ENCODE measurements around the gene MLEC. TPM values are rescaled to one million over a fixed set of nuclear protein-coding genes. Genes with fewer than 3 reads are reported as not detected.

The MLEC gene
- total and polyA plus RNA-seq, 2 of the 13 experiments (the other 11 are each of a cell fraction or from before 2014, with no cell fraction given), result 49.8 to 156 TPM

DNA sequence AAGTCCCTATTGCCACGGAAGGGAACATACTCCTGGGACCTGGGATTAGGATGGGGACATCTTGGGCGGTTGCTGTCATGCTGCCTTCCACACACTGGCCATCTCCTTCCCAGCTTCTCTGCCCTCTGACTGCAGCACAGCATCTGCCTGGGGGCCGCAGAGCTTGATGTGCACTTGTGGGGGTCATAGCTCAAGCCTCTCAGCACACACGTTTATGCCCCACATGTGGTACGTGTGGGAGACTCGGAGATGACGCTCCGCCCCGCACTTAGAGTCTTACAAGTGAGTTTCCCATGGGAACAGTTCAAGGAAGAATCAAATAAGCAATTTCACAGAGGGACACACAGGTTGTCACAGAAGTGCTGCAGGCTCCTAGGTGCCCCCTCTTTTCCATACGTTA lies 47.3 kb downstream of the MLEC start (continued):
- TF ChIP-seq EED (CRISPR knock-in tag; IDR thresholded peaks at IDR 0.05) (no peak), ZNF816 (CRISPR knock-in tag; IDR thresholded peaks at IDR 0.05; ENCODE audit: borderline replicate concordance) (no peak)
- TF ChIP-seq, protein P1, sequence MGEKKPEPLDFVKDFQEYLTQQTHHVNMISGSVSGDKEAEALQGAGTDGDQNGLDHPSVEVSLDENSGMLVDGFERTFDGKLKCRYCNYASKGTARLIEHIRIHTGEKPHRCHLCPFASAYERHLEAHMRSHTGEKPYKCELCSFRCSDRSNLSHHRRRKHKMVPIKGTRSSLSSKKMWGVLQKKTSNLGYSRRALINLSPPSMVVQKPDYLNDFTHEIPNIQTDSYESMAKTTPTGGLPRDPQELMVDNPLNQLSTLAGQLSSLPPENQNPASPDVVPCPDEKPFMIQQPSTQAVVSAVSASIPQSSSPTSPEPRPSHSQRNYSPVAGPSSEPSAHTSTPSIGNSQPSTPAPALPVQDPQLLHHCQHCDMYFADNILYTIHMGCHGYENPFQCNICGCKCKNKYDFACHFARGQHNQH (CRISPR knock-in tag; IDR thresholded peaks at IDR 0.05), result no peak

DNA sequence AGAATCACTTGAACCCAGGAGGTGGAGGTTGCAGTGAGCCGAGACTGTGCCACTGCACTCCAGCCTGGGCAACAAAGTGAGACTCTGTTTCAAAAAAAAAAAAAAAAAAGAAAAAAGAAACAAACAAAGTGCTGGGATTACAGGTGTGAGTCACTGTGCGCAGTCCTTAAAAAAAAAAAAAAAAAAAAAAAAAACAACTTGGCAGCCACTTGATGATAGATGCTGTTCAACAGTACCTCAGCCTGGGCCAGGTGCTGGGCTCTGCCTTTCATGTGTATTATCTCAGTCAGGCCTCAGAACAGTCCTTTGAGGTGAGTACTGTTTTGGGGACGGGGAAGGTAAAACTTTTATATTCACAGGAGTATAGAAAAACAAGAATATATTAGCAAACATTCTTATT lies 48.2 kb downstream of the MLEC start:
- TF ChIP-seq NRL (CRISPR knock-in tag; IDR thresholded peaks at IDR 0.05; ENCODE audit: borderline replicate concordance) (no peak), ZNF510 (CRISPR knock-in tag; IDR thresholded peaks at IDR 0.05; ENCODE audit: low read depth) (no peak)
- TF ChIP-seq, protein P2, sequence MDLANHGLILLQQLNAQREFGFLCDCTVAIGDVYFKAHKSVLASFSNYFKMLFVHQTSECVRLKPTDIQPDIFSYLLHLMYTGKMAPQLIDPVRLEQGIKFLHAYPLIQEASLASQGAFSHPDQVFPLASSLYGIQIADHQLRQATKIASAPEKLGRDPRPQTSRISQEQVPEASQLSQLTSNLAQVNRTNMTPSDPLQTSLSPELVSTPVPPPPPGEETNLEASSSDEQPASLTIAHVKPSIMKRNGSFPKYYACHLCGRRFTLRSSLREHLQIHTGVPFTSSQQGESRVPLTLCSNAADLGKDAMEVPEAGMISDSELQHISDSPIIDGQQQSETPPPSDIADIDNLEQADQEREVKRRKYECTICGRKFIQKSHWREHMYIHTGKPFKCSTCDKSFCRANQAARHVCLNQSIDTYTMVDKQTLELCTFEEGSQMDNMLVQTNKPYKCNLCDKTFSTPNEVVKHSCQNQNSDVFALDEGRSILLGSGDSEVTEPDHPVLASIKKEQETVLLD (CRISPR knock-in tag; IDR thresholded peaks at IDR 0.05; ENCODE audit: low read depth), result no peak
- TF ChIP-seq, protein P3, sequence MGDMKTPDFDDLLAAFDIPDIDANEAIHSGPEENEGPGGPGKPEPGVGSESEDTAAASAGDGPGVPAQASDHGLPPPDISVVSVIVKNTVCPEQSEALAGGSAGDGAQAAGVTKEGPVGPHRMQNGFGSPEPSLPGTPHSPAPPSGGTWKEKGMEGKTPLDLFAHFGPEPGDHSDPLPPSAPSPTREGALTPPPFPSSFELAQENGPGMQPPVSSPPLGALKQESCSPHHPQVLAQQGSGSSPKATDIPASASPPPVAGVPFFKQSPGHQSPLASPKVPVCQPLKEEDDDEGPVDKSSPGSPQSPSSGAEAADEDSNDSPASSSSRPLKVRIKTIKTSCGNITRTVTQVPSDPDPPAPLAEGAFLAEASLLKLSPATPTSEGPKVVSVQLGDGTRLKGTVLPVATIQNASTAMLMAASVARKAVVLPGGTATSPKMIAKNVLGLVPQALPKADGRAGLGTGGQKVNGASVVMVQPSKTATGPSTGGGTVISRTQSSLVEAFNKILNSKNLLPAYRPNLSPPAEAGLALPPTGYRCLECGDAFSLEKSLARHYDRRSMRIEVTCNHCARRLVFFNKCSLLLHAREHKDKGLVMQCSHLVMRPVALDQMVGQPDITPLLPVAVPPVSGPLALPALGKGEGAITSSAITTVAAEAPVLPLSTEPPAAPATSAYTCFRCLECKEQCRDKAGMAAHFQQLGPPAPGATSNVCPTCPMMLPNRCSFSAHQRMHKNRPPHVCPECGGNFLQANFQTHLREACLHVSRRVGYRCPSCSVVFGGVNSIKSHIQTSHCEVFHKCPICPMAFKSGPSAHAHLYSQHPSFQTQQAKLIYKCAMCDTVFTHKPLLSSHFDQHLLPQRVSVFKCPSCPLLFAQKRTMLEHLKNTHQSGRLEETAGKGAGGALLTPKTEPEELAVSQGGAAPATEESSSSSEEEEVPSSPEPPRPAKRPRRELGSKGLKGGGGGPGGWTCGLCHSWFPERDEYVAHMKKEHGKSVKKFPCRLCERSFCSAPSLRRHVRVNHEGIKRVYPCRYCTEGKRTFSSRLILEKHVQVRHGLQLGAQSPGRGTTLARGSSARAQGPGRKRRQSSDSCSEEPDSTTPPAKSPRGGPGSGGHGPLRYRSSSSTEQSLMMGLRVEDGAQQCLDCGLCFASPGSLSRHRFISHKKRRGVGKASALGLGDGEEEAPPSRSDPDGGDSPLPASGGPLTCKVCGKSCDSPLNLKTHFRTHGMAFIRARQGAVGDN (CRISPR knock-in tag; IDR thresholded peaks at IDR 0.05), result no peak
- no peak overlapping the region for H3K9ac ChIP-seq (ENCODE audit: insufficient read depth, low read depth, low read length)
- WGBS (ENCODE audit: low lambda C conversion rate), result 100% methylated on average over 3 of the region's 3 CpGs
- no TSS peak for BruUV-seq (replicated peaks)
- no peaks in the 10 kb centered on the region for H3K9me3 ChIP-seq (ENCODE audit: low read length)
- no peak overlapping the region for H3K4me3 ChIP-seq (replicated peaks in 1 of 3; ENCODE audit: insufficient read depth in 1 of 3, low read depth in 2 of 3, low read length in 3 of 3)
- ATAC-seq, result no peak
- FAIRE-seq, result no peak
- H4K20me1 ChIP-seq (ENCODE audit: insufficient read depth, low read length), result no peaks in the 10 kb centered on the region
- H3K27ac ChIP-seq (ENCODE audit: extremely low read length, insufficient read depth, low read length), result no peak overlapping the region
- no peak for DNase-seq (ENCODE audit: low spot score)
- ChIA-PET CTCF (ENCODE audit: low intra/inter-chr PET ratio, low total read pairs) (no interaction called here), POLR2A (no interaction called here)
- H3K27me3 ChIP-seq (ENCODE audit: control insufficient read depth in 1 of 2, insufficient read depth in 2 of 2, low read length in 2 of 2), result no peaks in the 10 kb centered on the region
- intact Hi-C loops (cut with micrococcal nuclease; ENCODE audit: unreplicated experiment), result no loop called here
- H3K4me1 ChIP-seq (ENCODE audit: insufficient read depth, low read length), result no peaks in the 10 kb centered on the region
- no peak overlapping the region for H3K4me2 ChIP-seq (ENCODE audit: low read depth, low read length)
- no peak overlapping the region for H2AFZ ChIP-seq (ENCODE audit: low read length)
- in situ Hi-C loops (cut with HindIII; ENCODE audit: extremely low pct_ligation_motif_present, low pct_unique_long_range_greater_than_20kb), result no loop called here
- H3K79me2 ChIP-seq (ENCODE audit: insufficient read depth, low read length), result no peaks in the 10 kb centered on the region
- peaks cover 3 to 4% of the 10 kb centered on the region in 2 experiments; a peak in 2 of 5 replicates for H3K36me3 ChIP-seq (replicated peaks in 1 of 2; ENCODE audit: control insufficient read depth in 1 of 2, insufficient read depth in 2 of 2, low read length in 2 of 2)
